GM19035 (cell line): ENCODE data around the gene MYH14.

Experiments
- ATAC-seq: cut with Tn5 transposase; IDR thresholded peaks from one replicate; pipeline ENCODE4 v1.9.1; 2021; ENCODE audit not compliant: unreplicated experiment

MYH14 gene

DNA sequence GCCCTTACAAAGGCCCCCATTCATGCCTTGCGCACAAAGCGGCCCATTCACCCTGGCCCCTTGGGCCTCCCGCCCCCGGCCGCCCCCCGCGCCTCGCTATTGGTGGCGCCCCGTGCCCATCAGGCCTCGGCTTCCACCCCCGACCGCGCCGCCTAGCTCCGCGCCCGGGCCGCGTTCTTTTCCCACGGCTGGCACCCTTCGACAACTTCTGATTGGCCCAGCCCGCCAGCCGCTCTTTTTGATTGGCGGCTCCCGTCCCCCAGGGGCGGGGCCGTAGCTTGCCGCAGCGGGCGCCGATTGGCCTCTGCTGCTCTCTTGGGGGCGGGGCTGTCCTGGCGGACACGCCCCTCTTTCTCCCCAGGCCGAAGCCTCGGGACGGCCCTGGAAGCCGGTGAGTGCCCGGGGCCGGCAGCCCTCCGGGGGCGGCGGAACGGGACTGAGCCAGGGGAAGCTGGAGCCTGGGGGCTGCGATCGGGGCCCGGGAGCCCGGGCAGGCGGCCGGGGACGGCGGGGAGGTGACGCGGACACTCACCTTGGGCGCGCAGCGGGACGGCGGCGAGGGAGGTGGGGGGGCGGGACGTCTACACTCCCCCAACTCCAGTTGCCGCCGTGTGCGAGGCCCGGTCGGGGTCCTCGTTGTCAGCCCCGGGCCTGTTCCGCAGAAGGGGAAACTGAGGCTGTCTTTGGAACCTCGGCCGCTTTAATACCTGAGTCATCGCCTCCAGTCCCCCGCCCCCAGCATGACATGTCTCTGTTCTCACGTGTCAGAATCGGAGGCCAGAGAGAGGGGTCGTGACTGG is at the start of gene MYH14:
MYH14 (plus strand) TSS at position 342 of the 800 bp plus-strand sequence. CDS start 6,744 bp downstream, outside the sequence.
- ATAC-seq: no peak

DNA sequence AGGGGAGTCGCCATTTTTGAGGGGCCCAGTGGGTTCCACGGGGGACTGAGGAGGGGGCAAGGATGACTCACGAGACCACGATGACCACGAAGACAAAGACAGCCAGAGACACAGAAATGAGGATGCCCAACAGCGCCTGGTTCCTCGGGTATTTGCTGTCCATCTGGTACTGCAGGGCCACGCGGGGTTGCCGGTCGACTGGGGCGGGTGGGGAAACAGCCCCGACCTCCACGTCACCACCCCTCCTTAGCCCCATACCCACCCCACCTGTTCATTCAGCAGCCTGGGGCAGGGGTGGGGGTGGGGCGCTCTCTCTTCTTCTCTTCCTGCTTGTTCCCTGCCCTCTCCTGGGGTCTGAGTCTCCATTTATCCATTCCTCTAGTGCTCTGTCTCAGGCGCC is 48.9 kb upstream of the MYH14 start:
- no peak for ATAC-seq

DNA sequence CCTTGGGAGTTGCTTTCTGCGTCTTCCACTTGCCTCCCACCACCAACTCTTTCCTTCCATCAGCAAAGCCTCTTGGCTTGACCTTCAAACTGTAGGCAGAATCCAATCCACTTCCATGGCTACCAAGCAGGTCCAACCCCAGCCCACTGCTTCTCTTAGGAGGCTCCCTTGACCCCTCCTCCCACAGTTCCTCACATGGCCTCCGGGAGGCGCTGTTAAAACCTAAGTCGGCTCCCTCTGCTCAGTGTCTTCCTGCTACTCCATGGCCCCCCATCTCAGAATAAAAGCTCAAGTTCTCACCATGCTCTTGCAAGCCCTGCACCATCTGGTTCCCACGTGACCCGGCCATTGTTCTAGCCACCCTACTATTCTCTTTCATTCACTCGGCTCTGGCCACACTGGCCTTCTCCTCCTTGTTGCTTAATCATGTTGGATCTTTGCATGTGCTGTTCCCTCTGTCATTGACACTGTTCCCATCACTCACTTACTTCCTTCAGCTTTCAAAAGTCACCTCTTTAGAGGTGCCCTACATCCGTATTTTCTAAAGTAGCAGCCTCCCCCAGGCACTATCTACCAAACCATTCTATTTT is 47.8 kb upstream of the MYH14 start:
- ATAC-seq: no peak

DNA sequence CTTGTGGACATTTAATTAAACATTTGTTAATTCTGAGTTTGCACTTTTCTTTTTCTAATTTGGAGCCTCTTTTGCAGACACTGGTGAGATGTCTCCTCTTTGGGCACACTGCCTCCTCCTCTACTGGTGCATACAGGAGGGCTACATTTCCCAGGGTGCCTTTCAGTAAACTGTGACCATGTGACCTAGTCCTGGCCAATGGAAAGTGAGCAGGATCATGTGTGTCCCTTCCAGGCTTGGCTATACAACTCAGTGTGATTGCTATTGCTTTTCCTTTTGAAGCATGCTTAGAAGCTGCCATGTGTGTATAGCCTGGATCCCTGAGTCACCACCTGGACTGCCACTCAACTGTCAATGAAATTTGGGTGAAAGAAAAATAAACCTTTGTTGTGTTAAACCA is 44.8 kb upstream of the MYH14 start:
- no peak for ATAC-seq

DNA sequence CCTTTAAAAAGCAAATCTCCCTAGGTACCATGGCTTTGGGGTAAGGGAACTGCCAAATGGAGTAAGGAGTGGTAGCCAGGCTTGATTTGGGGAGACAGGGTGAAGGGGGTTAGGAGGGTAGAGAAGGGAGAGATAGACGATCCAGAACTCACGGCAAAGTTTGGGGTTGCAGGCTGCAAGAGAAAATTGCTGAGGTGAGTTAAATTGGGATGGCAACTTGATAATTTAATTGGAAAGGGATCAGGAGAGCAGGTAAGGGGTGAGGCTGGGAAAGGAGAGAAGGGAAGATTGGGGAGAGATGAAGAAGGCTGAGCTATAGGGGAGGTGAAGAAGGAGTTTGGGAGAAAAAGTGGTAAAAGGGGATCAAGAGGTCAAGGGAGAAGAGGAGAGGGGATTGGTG is 44.3 kb upstream of the MYH14 start:
- no peak for ATAC-seq

DNA sequence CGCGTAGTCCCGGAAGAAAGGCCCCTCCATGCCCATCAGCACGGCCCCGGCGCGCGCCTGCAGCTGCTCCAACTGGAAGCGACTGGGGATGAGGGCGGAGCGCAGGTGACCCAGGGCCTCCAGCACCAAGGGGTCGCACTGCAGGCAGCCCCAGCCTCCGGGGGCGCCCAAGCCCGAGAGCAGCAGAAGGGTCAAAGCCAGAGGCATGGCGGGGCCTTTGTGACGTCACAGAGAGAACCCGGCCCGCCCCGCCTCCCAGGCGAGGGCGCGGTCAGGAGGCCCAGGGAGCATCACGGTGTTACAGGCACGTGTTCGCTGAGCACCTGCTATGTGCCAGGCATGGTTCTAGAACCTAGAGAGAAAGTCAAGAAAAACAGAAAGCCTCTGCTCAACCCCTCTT is 40.4 kb upstream of the MYH14 start, which contains the start of gene IZUMO2:
IZUMO2 (minus strand) TSS at position 294 of the 400 bp plus-strand sequence; CDS start at position 207, 87 bp downstream.
- no peak for ATAC-seq

DNA sequence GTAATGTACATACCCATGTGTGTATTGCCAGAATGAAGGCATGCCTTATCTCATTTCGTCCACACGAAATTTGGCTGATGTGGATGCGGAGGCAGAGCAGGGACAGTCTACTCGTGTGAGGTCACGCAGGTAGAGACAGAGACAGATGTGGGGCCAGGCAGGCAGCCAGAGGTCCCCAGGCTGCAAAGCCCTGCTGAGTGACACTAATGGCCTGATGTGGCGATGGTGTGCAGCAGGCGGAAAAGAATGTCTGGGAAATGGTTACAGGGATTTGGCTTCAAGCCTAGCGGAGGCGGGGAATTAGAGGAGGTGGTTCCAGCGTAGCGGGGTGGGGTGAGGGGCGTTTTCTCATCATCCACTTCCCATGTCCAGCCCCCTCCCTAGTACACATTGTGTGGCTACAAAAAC is 36.1 kb upstream of the MYH14 start:
- ATAC-seq: no peak

DNA sequence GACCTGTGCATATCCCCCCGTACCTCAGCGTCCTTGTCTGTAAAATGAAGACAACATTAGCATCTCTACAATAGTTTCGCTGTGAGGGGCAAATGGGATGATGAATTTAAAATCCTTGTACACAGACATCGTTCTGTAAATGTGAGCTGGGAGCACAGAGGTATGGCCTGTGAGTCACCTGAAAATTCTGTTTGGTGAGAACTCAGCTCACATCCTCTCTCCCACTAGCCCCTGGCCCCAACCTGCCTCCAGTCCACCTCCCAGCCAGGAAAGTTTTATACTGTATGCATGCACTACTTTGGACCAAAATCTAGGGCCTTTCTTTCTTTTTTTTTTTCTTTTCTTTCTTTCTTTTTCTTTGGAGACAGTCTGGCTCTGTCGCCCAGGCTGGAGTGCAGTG is 31.7 kb upstream of the MYH14 start:
- no peak for ATAC-seq

DNA sequence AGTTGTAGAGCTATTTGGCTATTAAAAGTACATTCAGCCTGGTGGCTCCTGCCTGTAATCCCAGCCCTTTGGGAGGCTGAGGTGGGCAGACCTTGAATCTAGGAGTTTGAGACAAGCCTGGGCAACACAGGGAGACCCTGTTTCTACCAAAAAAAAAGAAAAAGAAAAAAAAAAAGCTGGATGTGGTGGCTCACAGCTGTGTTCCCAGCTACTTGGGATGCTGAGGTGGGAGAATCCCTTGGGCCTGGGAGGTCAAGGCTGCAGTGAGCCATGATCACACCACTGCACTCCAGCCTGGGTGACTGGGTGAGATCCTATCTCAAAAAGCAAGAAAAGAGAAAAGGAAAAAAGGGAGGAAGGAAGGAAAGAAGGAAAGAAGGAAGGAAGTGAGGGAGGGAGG is 30.7 kb upstream of the MYH14 start:
- ATAC-seq: no peak

DNA sequence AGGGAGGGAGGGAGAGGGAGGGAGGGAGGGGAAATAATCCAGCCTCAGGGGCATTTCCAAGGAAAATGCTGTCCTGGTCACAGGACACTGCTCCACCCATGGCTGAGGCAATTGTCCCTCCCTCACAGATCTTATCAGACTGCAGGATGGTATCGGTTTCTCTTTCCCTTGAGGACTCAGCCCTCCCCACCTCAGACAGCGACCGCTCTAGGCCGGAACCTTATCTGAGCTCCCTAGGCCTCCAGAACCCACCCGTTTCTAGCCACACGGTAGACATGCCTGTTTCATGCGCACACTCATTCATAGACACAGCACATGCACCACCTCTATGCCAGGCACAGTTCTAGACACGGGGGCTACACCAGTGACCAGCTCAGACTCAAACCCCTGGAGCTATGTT is 30.3 kb upstream of the MYH14 start:
- ATAC-seq: no peak

DNA sequence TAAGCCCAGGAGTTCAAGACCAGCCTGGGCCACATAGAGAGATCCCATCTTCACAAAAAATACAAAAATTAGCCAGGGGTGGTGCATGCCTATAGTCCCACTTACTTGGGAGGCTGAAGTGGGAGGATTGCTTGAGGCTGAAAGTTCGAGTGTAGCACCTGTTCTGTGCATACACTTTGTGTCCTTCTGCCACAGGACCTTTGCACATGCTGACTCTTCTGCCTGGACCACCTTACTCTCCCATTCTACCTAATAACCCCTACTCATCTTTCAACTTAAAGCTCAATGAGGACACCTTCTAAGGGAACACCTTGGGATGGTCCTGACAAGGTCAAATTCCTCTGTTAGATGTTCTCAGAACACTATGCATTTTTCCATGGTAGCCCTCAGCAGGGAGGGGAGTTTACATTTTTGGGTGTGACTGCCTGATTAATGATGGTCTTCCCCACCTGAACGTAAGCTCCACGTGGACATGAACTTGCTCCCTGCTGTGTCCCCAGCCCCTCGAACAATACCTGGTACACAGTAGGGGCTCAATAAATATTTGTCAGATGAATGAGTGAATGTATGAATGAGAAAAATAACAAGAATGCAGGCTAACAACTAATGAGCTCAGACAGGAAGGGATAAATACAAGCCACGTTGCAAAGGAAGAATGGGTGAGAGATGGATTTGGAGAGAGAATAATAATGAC is 29.2 kb upstream of the MYH14 start:
- no peak for ATAC-seq

DNA sequence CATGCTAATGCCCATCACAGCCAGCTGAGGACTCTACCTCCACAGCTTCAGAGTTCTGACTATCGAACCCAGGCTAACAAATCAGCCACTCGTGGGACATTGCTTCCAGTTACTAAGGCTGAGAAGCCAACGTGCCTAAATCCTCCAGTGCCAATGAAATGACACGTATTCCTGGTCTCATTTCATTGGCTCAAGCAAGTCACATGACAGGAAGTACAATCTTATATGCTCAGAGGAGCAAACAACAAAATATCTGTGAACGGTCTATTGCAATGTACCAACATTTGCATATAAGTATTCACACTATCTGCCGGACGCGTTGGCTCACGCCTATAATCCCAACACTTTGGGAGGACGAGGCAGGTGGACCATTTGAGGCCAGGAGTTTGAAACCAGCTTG is 27.5 kb upstream of the MYH14 start:
- no peak for ATAC-seq

DNA sequence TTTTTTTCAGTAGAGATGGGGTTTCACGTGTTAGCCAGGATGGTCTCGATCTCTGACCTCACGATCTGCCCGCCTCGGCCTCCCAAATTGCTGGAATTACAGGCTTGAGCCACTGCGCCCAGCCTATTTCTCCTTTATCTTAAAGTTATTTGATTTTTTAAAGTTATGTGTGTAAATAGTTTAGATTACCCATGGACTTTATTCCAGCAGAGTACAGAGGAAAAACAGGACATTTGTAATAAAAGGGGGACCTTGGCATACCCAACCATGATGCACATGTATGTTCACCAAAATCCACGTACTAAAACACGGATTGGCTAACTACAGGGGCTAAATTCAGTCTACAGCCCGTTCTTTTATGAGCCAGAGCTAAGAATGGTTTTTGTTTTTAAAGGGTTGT is 26.6 kb upstream of the MYH14 start:
- no peak for ATAC-seq

DNA sequence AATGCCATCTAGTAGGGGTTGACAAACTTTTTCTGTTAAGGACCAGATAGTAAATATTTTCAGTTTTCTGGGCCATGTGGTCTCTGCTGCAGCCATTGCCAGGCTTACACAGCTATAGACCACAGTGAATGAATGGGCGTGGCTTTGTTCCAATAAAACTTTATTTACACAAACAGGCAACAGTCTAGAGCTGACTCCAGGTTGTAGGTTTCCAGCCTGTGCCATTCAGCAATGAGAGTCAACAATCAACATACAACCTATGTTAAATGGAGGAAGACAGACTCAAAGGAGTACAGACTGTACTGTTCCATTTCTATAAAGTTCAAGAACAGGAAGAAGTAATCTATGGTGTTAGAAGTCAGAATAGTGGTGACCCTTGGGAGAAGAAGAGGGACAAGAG is 25.1 kb upstream of the MYH14 start:
- ATAC-seq: no peak

DNA sequence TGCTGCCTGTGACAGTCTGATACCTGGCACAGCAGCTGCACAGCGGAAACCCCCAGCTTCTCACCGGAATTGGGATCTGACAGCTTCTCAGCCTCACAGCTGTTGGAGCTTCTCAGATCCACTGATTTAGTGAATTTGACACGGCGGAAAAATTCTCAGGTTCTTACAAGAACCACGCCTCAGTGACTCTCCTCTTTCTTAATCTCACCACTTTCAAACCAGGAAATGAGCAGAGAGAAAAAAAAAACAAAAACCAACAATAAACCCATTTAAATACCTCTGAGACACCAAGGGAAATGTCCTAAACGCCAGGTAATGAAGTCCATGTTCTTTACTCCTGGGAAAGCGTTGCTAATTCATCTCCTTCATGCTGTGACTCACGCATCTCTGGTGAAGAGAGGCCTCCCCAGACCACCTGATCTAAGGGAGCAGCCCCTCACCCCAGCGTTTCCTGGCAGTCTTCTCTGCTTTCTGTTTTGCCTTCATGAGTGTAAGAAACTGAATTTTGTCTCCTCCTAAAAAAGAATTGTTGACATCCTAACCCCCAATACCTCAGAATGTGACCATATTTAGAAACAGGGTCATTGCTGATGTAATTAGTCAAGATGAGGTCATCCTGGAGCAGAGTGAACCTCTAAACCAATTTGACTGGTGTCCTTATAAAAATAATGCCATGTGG is 24.4 kb upstream of the MYH14 start:
- no peak for ATAC-seq

DNA sequence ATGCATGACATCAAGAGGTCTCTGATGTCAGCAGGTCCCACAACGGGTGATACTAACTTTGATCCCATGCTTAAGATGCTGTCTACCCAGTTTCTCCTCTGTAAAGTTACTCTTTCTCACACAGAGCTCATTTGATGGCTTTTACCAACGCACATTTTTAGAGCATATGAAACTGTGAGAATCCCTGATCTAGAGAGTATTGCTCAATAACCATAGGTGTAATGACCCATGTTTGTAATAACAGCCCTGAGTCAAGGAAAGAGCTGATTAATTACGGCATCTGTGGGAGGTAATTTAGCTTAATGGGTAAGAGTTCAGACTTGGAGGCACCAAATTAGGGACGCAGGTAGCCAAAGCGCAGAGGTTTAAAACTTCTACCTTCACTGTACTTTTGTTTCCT is 22.3 kb upstream of the MYH14 start:
- no peak for ATAC-seq

DNA sequence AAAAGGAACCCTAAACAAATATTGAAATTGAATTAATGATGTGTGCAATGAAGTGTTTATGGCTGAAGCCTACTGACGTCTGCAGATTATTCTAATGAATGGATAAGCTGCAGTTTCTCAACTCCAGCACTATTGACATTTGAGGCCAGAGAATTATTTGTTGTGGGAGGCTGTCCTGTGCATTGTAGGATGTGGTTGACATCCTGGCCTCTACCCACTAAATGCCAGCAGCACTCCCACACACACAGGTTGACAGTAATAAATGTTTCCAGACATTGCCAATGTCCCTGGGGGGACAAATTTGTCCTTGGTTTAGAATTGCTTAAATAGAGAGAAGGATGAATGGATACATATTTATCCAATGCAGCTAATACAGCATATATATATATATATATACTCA is 19.2 kb upstream of the MYH14 start:
- no peak for ATAC-seq

DNA sequence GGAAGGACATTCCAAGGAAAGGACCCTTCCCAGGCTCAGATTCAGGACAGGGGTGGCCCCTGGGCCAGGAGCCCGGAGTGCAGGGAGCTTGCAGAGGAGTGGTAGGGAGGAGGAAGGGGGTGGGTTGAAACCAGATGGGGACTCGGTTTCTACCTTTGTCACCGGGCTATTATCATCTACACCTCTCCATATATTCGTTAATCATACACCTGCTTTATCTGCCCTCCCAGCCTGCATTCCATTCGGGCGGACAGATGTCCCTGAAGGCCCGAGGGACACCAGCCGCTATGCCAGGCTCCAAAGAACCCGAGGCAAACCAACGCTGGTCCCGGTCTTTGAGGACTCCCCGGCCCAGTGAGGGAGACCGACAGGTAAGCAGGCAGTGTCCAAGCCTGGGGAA is 15.5 kb upstream of the MYH14 start:
- no peak for ATAC-seq

DNA sequence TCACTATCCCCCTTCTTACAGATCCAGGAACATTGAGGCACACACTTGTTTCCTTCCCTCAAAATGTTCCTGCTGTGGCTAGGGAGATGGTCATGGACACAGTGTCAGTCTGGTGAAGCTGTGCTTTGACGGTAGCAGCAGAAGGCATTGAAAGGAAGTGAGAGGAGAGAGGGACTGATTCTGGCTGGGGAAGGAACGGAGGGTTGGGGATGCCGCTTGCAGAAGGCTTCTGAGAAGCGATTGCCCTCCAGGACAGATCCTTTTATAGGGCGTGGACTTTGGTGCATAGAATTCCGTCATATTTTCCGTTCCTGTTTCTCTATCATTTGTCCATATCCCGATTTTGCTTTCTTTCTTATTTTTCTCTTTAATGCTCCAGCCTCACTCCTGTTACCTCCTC is 14.1 kb upstream of the MYH14 start:
- ATAC-seq: no peak

DNA sequence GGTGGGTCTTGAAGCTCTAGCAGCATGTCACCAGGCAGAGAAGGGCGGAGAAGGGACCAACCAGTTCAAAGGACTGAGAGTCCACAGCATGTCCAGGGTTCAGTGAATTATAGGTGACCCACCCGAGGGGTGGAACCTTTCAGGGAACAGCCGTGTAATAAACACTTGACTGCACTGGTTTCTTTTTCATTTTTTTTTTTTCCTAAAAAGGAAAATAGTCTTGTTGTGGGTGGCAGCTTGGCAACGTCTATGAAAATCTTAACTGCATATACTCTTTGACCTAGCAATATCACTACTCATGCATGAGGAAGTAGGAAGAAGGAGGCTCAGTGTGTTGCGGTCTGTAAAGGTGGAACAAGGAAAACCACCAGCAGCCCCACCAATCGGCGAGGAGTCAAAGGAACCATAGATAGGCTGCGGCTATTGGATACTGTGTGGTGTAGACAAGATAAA is 13.0 kb upstream of the MYH14 start:
- no peak for ATAC-seq

DNA sequence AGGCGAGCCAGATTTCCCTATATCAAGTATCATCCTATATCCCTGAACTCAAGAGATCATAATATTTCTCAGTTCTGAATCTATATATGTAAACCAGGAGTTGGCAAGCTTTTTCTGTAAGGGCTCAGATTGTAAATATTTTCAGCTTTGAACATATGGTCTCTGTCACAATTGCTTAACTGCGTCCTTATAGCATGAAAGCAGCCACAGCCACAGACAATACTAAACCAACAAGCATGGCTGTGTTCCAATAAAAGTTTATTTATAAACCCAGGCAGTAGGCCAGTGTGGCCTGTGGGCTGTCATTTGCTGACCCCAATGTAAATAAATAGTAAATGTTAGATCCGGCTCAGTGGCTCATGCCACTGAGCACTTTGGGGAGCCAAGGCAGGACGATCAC is 12.2 kb upstream of the MYH14 start:
- no peak for ATAC-seq
